RPMI7951 (cell line): ENCODE measurements around the gene SRCIN1. TPM values are rescaled to one million over a fixed set of nuclear protein-coding genes. Genes with fewer than 3 reads are reported as not detected.

Source experiments
- DNase-seq: peaks from one replicate; pipeline ENCODE4 v3.0.0-alpha.2; 2012; ENCODE audit warnings: low read depth
- total RNA-seq: library from RNA; depleted of rRNA; stranded (reverse); fragments of >200 nt; shearing (Covaris generic); gene quantifications from 2 replicates; pipeline ENCODE4 v1.2.3, GENCODE V29; 2014

Gene SRCIN1
- total RNA-seq, 1 experiment from 2014 or later, result not detected

- no peak for DNase-seq
These were observed 21.9 kb downstream of the SRCIN1 start for GRCh38 chr17:38583828-38584349.

- no peak for DNase-seq
These were observed 22.6 kb downstream of the SRCIN1 start for GRCh38 chr17:38583176-38583575.

DNA sequence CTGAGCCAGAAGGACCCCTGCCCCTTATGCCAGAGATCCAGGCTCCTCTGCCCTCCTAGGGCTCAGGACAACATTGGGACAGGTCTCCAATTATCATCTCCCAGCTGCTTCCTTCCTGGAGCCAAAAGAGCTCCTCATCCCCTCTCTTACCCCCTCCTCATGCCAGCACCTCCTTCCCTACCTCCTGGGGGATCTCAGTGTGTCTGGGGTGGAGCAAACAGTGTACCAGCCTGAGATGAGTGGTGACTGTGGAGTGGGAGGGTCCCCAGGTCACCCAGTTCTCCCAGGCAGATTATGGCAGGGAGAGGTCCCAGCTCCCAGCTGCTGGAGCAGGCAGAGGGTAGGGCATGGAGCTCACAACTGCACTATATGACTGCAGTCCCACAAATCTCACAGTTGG lies 23.7 kb downstream of the SRCIN1 start:
- no peak for DNase-seq

DNA sequence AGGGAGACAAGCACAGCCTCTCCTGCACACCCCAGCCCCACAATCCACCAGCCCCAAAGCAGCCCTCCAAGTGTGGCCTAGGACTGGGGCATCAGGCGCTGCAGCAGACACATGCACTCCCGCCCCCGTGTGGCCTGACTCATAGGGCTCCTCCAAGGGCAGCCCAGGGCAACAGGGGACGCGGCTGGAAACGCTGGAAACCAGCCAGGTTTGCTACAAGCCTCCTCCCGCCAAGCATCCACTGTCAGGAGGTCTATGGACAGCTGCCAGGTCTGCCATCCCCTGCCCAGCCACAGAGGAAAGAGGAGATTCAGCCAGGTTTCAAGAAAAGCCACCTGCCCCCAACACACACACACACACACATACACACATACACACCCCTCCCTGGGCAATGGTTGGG lies 25.8 kb downstream of the SRCIN1 start:
- DNase-seq, result peak; percentile 58

DNA sequence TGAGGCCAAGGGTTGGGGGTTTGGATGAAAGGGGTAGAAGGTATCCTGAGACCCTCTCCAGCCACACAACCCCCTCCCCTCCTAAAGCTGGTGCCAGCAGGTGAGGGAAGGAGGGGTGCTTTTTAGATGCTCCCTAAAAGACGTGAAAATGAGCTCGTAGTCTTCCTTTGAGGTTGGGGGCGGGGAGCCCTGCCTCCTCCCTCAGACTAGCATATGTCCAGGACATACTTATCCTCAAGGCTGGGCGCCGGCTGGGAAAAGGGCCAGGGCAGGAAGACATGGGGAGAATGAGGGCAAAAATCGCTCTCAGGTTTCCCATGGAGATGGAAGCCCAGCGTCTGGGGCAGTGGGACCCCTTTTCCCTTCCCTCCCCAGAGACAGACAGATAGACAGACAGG lies 26.7 kb downstream of the SRCIN1 start:
- no peak for DNase-seq

- peak; percentile 45 for DNase-seq
These were observed 27.3 kb downstream of the SRCIN1 start for GRCh38 chr17:38578229-38579082.

- no peak for DNase-seq
These were observed 28.0 kb downstream of the SRCIN1 start for GRCh38 chr17:38577645-38578173.

DNA sequence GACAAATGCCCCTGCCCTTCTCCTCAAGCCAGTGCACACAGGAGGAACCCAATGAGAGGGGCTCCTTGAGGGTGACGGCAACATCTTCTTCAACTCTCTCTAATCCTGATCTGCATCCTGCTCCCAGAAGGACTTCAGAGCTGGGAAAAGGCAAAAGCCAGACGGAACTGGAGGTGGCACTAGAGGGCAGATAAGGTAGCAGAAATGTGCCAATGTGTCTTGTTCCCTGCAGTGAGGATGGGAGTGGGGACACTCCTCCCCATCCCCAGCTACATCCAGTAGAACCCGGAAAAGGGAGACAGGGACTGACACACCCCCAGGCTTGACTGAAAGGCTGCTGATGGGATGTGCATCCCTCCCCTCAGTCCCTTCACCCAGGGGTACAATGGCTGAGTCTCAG lies 28.5 kb downstream of the SRCIN1 start:
- no peak for DNase-seq

- no peak for DNase-seq
These were observed 30.0 kb downstream of the SRCIN1 start for GRCh38 chr17:38575781-38576180.

GRCh38 chr17:38574712-38575111 lies 31.0 kb downstream of the SRCIN1 start:
- no peak for DNase-seq

DNA sequence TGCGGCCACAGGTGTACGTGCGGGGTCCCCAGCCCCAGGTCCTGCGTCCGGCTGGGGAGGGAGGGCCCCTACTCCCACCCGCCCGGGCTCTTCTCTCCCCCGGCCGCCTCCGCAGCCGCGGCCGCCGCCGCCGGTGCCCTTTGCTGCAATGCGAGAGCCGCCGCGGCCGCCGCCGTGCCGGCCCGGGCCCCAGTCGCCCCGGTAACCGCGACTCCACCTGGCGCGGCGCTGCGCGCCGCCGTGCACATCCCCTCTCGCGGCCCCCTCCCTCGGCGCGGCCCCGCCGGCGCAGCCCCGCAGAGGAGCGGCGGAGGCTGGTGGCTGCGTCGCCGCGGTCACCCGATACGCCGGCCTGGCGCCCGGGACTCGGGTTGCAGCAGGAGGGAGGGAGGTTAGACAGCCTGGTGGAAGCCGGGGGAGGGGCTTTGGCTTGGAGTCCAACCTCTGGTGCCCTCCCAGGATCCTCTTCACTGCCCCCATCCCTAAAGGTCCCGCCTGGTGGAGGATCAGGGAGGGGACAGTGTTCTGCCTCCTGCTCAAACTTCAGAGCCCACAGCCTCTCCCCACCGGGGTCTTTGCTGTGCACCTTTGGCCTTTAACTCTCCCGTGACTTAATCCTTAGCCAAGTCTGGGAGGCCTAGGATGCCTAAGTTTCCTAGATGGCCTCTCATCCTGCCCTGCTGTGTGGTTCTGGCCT lies 32.9 kb downstream of the SRCIN1 start:
- DNase-seq, result no peak

- DNase-seq, result no peak
These were observed 33.7 kb downstream of the SRCIN1 start for GRCh38 chr17:38571833-38572668.

- no peak for DNase-seq
These were observed 35.8 kb downstream of the SRCIN1 start for GRCh38 chr17:38569701-38570512.

- no peak for DNase-seq
These were observed 36.8 kb downstream of the SRCIN1 start for GRCh38 chr17:38568845-38569510.

- DNase-seq, result no peak
These were observed 37.5 kb downstream of the SRCIN1 start for GRCh38 chr17:38568274-38568673.

DNA sequence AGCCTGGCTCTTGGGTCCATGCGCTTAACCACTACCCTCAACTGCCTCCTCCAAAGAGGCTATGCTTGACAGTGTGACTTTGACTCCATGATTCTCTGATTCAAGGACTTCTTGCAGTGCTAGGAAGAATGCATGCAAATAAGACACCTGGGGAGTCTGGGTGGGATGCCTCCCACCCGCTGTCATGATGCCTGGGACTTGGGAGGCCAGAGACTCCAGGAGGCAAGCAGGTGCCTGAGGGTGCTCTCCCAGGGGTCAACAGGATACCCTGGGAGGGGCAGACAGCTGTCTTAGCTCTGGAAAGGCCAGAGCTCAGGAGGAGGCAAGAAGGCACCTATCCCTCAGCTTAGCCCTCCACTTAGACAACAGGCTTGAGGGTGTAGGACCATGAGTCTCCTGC lies 38.4 kb downstream of the SRCIN1 start:
- DNase-seq, result no peak

GRCh38 chr17:38566666-38567031 lies 39.1 kb downstream of the SRCIN1 start:
- no peak for DNase-seq

DNA sequence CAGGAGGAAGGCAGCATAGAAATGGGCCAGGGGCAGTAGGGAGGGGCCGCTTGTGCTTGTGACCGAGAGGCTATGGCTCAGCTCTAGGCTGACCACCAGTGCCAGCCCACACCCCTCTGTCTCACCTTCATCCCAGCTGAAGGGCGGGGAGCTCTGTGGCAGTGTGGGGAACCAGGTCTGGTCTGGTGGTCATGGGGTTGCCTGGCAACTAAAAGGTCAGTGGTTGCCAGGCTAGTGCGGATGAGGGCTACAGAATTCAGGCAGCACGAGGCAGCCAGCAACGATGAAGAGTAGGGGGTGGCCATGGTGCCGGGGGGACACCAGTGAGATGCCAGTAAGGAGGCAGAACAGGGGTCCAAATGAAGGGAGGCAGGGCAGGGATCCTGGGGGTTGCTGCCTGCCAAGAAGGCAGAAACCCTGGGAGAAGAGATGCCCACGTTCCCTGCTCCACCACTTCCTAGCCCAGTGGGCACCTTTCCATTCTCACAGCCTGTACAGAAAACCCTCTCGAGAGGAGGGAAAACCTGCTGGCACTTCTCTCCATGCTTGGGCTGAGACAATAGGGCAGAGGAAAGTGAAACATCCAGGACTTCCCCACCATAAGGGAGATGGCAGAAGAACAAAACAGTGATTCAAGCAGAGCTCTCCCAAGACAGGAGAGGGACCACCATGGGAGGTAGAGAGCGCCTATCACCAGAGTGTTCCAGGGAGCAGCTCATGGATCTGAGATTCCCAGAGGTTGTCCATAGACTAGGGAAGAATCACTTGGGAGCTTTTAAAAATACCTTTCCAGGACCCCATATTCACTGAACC lies 39.7 kb downstream of the SRCIN1 start:
- DNase-seq, result no peak

DNA sequence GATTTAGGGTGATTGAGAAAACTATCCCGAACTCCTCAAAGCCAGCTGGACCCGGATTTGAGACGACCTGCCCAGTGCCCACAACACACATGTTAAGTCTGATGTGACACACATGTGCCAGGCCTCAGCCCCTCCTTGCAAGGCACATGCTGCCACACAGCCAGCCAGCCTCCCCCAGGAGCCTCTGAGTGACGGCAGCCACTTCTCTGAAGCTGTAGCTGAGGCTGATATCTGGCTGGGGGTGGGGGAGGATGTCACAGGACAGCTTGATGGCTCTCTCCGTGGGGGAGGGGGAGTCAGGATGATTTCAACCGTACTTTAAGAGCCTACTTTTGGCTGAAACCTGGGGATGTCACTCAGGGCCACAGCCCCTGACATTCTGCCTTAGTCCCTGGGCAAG lies 40.9 kb downstream of the SRCIN1 start:
- DNase-seq, result no peak
